HL-60 (cell line): ENCODE results near the gene ANKFY1.

Source experiments
- CTCF ChIP-seq: IDR thresholded peaks from one replicate; pipeline ENCODE4 v1.5.1; 2011; ENCODE audit warnings: low read length, control low read depth, inconsistent platforms; ENCODE audit not compliant: insufficient read depth
- GABPA ChIP-seq: IDR thresholded peaks from 2 replicates; pipeline ENCODE4 v1.6.1; 2012; ENCODE audit warnings: low read depth
- REST ChIP-seq: IDR thresholded peaks from 2 replicates; pipeline ENCODE4 v1.6.1; 2012; ENCODE audit warnings: low read depth; ENCODE audit not compliant: insufficient replicate concordance

- TF ChIP-seq CTCF (no peak), GABPA (no peak), REST (no peak)
Observed at GRCh38 chr17:4262703-4263102, 1.1 kb downstream of the ANKFY1 start.
